GM12878 (cell line): ENCODE measurements around the gene DLK2. TPM values are rescaled to one million over a fixed set of nuclear protein-coding genes. Genes with fewer than 3 reads are reported as not detected.

ENCODE experiments used
- ATAC-seq: fragments of 200-7000 bp; cut with Tn5 transposase; 3 replicates; pipeline ENCODE4 v1.9.1; 2020; ENCODE audit warnings: mild to moderate bottlenecking, moderate library complexity
- BruUV-seq: library from RNA; stranded (reverse); fragments of 400-500 nt; replicated peaks from 2 replicates; lab custom pipeline; 2021; lab: Mats Ljungman, UMichigan
- CTCF ChIA-PET: fragments of 300-600 bp; sonication (Branson Sonifier 250); formaldehyde crosslinking; extraction: SDS; loops from one replicate; lab custom pipeline; 2021; ENCODE audit warnings: inconsistent platforms; lab: Yijun Ruan, JAX
- POLR2A ChIA-PET: fragments of 350-600 bp; formaldehyde crosslinking; extraction: SDS; loops from one replicate; lab custom pipeline; 2021; ENCODE audit warnings: inconsistent platforms; lab: Charles Lee
- RAD21 ChIA-PET: fragments of 300-600 bp; sonication (Branson Sonifier 250); formaldehyde crosslinking; loops from one replicate; lab custom pipeline; 2023; ENCODE audit warnings: antibody characterized with exemption; ENCODE audit not compliant: unreplicated experiment; lab: Charles Lee
- SMC1A ChIA-PET: fragments of 300-600 bp; sonication (Branson Sonifier 250); formaldehyde crosslinking; loops from one replicate; lab custom pipeline; 2023; ENCODE audit not compliant: unreplicated experiment, uncharacterized antibody; lab: Charles Lee
- DNase-seq: peaks from one replicate; pipeline ENCODE4 v3.0.0-alpha.2; 2011; ENCODE audit warnings: low read depth, low spot score
- FAIRE-seq: peaks from 3 replicates; lab custom pipeline; 2011; peaks lifted over from hg19 to GRCh38; lab: Jason Lieb, UNC
- H2AFZ ChIP-seq: 2 replicates; pipeline ENCODE4 v1.6.0; 2011; ENCODE audit warnings: low read depth, low read length, control low read depth; ENCODE audit not compliant: control insufficient read depth
- H3K27ac ChIP-seq: 2 replicates; pipeline ENCODE4 v1.5.1; 2011; ENCODE audit warnings: control low read depth; ENCODE audit not compliant: control insufficient read depth, insufficient read depth
- H3K27me3 ChIP-seq, 2 experiments: replicated peaks in 1 of 2; 2 replicates each; pipeline versions ENCODE4 v1.6.0 to v1.6.1; 2011; ENCODE audit warnings: low read length in 1 of 2; ENCODE audit not compliant: control insufficient read depth in 2 of 2, insufficient read depth in 2 of 2
- H3K36me3 ChIP-seq, 2 experiments: 2 replicates each; pipeline ENCODE4 v1.5.1; 2011; ENCODE audit warnings: low read length in 1 of 2; ENCODE audit not compliant: control insufficient read depth in 2 of 2, insufficient read depth in 2 of 2
- H3K4me1 ChIP-seq: 2 replicates; pipeline ENCODE4 v1.6.1; 2011; ENCODE audit warnings: mild to moderate bottlenecking, low read length, moderate library complexity, mixed read lengths; ENCODE audit not compliant: control insufficient read depth, insufficient read depth
- H3K4me2 ChIP-seq: 2 replicates; pipeline ENCODE4 v1.6.0; 2011; ENCODE audit warnings: control low read depth; ENCODE audit not compliant: control insufficient read depth, insufficient read depth
- H3K4me3 ChIP-seq: fragments of 200-600 bp; sonication (generic); 2 replicates; pipeline ENCODE4 v1.5.1; 2016
- H3K79me2 ChIP-seq: 2 replicates; pipeline ENCODE4 v1.6.0; 2011; ENCODE audit warnings: low read length; ENCODE audit not compliant: control insufficient read depth, insufficient read depth
- H3K9ac ChIP-seq: 2 replicates; pipeline ENCODE4 v1.8.0; 2011; ENCODE audit warnings: low read length, control low read depth, mixed read lengths; ENCODE audit not compliant: control insufficient read depth, insufficient read depth
- H3K9me3 ChIP-seq: replicated peaks from 3 replicates; pipeline ENCODE4 v1.5.1; 2011; ENCODE audit warnings: mild to moderate bottlenecking, low read length; ENCODE audit not compliant: control insufficient read depth, insufficient read depth
- H4K20me1 ChIP-seq: 2 replicates; pipeline ENCODE4 v1.6.0; 2011; ENCODE audit not compliant: control insufficient read depth, insufficient read depth
- EP300 ChIP-seq, 2 experiments: fragments of 150-350 bp in 1 of 2; IDR thresholded peaks; 2 replicates each; pipeline ENCODE4 v1.6.1; 2011 to 2012; ENCODE audit warnings: low read depth in 2 of 2, low read length in 2 of 2, borderline replicate concordance in 1 of 2, improper control_type of control experiment in 1 of 2, inconsistent platforms in 1 of 2; ENCODE audit not compliant: control insufficient read depth in 1 of 2
- NR2C2 ChIP-seq: IDR thresholded peaks from 2 replicates; pipeline ENCODE4 v1.6.1; 2011; ENCODE audit warnings: borderline replicate concordance, low read depth; ENCODE audit not compliant: control insufficient read depth, insufficient read length
- NRF1 ChIP-seq: conservative IDR thresholded peaks from 2 replicates; pipeline ENCODE4 v1.6.1; 2011; ENCODE audit warnings: mild to moderate bottlenecking, low read depth, low read length, improper control_type of control experiment
- PAX5 ChIP-seq: IDR thresholded peaks from 2 replicates; pipeline ENCODE4 v1.6.1; 2011; ENCODE audit warnings: low read depth, low read length, borderline replicate concordance
- PML ChIP-seq: IDR thresholded peaks from 2 replicates; pipeline ENCODE4 v1.6.1; 2012; ENCODE audit warnings: low read length, inconsistent platforms
- RAD21 ChIP-seq: IDR thresholded peaks from 2 replicates; pipeline ENCODE4 v1.6.1; 2011; ENCODE audit warnings: mild to moderate bottlenecking, low read depth, low read length, moderate library complexity; ENCODE audit not compliant: insufficient read depth
- RB1 ChIP-seq: fragments of 450-650 bp; formaldehyde crosslinking; IDR thresholded peaks from 2 replicates; pipeline ENCODE4 v1.6.1; 2017; ENCODE audit warnings: mild to moderate bottlenecking, borderline replicate concordance
- SMAD5 ChIP-seq: IDR thresholded peaks from 2 replicates; pipeline ENCODE4 v1.6.1; 2016; ENCODE audit warnings: antibody characterized with exemption, low read depth
- SREBF1 ChIP-seq: IDR thresholded peaks from 2 replicates; pipeline ENCODE4 v1.6.1; 2012; ENCODE audit warnings: mild to moderate bottlenecking, low read length
- STAT3 ChIP-seq: IDR thresholded peaks from 2 replicates; pipeline ENCODE4 v1.6.1; 2011; ENCODE audit warnings: low read depth, low read length, improper control_type of control experiment
- TARDBP ChIP-seq: IDR thresholded peaks from 2 replicates; pipeline ENCODE4 v1.6.1; 2016; ENCODE audit warnings: borderline replicate concordance
- WGBS: methylation state at CpG from one replicate; pipeline ENCODE4 v1.1.6; 2016; ENCODE audit warnings: low lambda C conversion rate; ENCODE audit not compliant: insufficient replicate concordance, insufficient coverage; ENCODE audit errors: missing lambda C conversion rate; 5-methylcytosine and 5-hydroxymethylcytosine counted together
- in situ Hi-C: fragments of 300-500 bp; cut with MboI; formaldehyde crosslinking; loops from 9 replicates; pipeline ENCODE4 v1.14.3; 2018; ENCODE audit warnings: mixed read lengths
- intact Hi-C: fragments of 100-400 bp; cut with micrococcal nuclease; formaldehyde crosslinking; loops from one replicate; pipeline ENCODE4 v1.14.2; 2022; ENCODE audit not compliant: unreplicated experiment
- polyA plus RNA-seq, 11 experiments: library from polyadenylated mRNA; depleted of rRNA in 4 of 11; unstranded in 6 of 11; stranded (reverse) in 5 of 11; fragments of >200 nt; fragmentation: Nextera tagmentation in 4 of 11; fragmentation: Illumina TruSeq in 1 of 11; extraction: Ambion mirVana in 4 of 11; extraction: Trizol in 1 of 11; gene quantifications; 1 replicate in 1 of 11; 2 replicates in 10 of 11; pipeline versions ENCODE4 v1.2.1 to v1.2.3, GENCODE V29; 2011 to 2016; ENCODE audit warnings: inconsistent platforms in 2 of 11, missing spikeins in 2 of 11, low read depth in 1 of 11
- total RNA-seq, 4 experiments: library from RNA; depleted of rRNA in 3 of 4; stranded (reverse); fragments of >200 nt in 3 of 4; fragmentation: Illumina TruSeq in 1 of 4; extraction: Trizol in 1 of 4; gene quantifications; 2 replicates each; pipeline versions ENCODE4 v1.2.1 to v1.2.3, GENCODE V29; 2013 to 2021
- TF ChIP-seq, protein P1 (sequence below): IDR thresholded peaks from 2 replicates; pipeline ENCODE4 v1.6.1; 2012; ENCODE audit warnings: low read length, inconsistent platforms

Gene DLK2
- total and polyA plus RNA-seq, 10 of the 15 experiments (the other 5 are each of a cell fraction or from before 2014, with no cell fraction given) = 0.03 to 0.55 (median 0.38) TPM; not detected in 4

- no peak for TF ChIP-seq PML
- TF ChIP-seq, protein P1, sequence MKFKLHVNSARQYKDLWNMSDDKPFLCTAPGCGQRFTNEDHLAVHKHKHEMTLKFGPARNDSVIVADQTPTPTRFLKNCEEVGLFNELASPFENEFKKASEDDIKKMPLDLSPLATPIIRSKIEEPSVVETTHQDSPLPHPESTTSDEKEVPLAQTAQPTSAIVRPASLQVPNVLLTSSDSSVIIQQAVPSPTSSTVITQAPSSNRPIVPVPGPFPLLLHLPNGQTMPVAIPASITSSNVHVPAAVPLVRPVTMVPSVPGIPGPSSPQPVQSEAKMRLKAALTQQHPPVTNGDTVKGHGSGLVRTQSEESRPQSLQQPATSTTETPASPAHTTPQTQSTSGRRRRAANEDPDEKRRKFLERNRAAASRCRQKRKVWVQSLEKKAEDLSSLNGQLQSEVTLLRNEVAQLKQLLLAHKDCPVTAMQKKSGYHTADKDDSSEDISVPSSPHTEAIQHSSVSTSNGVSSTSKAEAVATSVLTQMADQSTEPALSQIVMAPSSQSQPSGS = no peak
- TF ChIP-seq TARDBP = no peak
- TF ChIP-seq RB1 = no peak
Observed at GRCh38 chr6:43464337-43464736, 9.0 kb upstream of the DLK2 start (continued).

GRCh38 chr6:43461936-43462335 lies 6.6 kb upstream of the DLK2 start:
- Histone ChIP-seq H3K4me2 (no peak overlapping the region), H3K27ac (no peak overlapping the region), H3K27me3 (no peaks in the 10 kb centered on the region), H4K20me1 (no peaks in the 10 kb centered on the region), H3K36me3 (no peaks in the 10 kb centered on the region), H3K9ac (no peak overlapping the region), H3K9me3 (no peaks in the 10 kb centered on the region), H3K4me1 (no peaks in the 10 kb centered on the region), H3K79me2 (no peaks in the 10 kb centered on the region), H2AFZ (no peak overlapping the region), H3K4me3 (no peak overlapping the region)
- intact Hi-C loops = no loop called here
- in situ Hi-C loops = no loop called here
- ATAC-seq = no peak
- no peak for TF ChIP-seq STAT3
- no peak for TF ChIP-seq SMAD5
- no peak for TF ChIP-seq SREBF1
- no peak for TF ChIP-seq EP300 (IDR thresholded peaks at IDR 0.05; ENCODE audit: borderline replicate concordance in 1 of 2, control insufficient read depth in 1 of 2, low read depth in 2 of 2, low read length in 2 of 2)
- no peak for TF ChIP-seq RAD21
- no peak for TF ChIP-seq NR2C2
- no peak for TF ChIP-seq NRF1
- no peak for TF ChIP-seq PAX5
- SMC1A ChIA-PET = no interaction called here
- RAD21 ChIA-PET = no interaction called here
- BruUV-seq = no TSS peak
- POLR2A ChIA-PET = interaction anchor here (1.4 kb wide), 1 partner anchor 16 kb away, joined by 3 read pairs; the partner anchor contains the start of gene TJAP1
- no peak for DNase-seq
- FAIRE-seq = no peak
- WGBS = 31% methylated on average over 5 of the region's 5 CpGs
- CTCF ChIA-PET = no interaction called here
